ENCODE measurements around the gene L3MBTL1. TPM values are rescaled to one million over a fixed set of nuclear protein-coding genes. Genes with fewer than 3 reads are reported as not detected.

Gene L3MBTL1
- polyA plus RNA-seq, 1 donor = 9.9 TPM

GRCh38 chr20:43506238-43506637, 1.3 kb upstream of the L3MBTL1 start:
- no peak for DNase-seq

DNA sequence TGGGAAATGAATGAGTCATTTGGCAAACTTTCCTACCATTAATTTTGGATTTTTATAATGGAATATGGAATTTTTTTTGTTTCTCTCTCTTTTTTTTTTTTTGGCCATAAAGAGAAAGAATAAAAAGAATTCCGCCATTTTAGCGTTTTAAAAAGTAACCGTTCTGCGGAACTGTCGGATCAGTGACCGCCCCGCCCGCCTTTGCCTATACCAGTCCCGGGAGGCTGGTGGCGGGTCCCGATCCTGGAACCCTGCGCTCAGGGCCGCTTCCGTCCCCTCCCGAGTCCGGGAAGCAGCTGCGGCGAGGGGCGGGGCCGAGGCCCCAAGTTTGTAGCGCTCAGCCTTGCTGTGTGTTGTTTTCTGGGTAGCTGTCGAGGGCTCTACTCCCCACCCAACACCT, 609 bp downstream of the L3MBTL1 start:
- DNase-seq = no peak

DNA sequence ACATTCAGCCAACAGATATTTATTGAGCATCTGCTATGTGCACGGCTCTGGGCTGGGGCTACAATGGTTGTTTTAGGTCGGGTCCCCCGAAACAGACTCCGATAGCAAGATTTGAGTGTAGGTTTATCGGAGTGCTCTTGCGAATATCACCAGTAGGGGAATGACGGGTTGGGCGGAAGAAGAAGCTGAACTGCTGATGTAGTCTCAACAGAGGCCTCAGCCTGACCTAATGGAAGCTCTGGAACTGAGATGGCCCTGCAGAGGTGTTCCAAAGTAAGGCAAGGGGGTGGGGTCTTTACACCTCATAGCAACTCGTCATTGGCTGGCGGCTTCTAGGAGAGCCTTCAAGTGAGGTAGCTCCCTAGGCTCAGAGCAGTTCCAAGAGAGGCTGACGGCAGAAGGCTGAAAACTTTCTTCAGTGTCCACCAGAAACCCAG, 1.1 kb downstream of the L3MBTL1 start:
- no peak for DNase-seq

DNA sequence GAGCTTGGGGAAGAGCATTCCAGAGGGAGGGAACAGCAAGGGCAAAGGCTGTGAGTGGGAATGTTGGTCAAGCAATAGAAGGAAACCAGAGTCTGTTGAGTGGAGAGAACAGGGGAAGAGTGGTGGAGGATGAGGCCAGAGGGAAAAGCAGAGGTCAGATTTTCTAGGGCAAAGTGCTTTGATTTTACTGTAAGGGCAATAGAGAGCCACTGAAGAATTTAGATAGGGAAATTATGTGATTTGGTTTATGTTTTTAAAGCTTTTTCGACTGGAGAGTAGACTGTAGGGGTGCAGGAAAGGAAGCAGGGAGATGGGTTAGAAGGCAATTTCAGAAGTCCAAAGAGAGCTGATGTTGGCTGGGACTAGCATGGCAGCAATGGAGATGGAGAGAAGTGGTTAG, 4.4 kb downstream of the L3MBTL1 start:
- no peak for DNase-seq

DNA sequence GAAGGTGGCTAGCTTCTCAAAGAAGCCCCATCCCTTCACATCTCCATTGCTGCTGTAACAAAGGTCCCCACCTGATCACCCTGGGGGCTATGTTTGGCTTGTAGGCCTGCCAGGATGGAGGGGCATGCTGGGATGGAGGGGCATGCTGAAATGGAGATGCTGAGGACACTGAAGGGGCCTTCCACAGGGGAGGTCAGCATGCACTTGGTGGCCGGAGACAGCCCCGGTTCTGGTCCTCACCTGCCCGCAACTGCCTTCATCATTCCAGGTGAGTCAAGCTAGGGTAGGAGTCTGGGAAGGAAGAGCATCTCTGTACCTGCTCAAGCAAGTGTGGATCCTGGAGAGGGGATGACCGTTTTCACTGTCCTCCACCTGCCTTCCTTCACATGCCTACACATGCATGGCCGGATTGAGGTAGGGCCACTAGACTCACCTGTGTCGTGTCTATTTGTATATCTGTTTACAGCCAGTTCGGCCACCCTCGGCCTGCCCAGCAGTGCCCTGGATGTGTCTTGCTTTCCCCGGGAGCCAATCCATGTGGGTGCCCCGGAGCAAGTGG, 6.0 kb downstream of the L3MBTL1 start:
- DNase-seq = no peak

DNA sequence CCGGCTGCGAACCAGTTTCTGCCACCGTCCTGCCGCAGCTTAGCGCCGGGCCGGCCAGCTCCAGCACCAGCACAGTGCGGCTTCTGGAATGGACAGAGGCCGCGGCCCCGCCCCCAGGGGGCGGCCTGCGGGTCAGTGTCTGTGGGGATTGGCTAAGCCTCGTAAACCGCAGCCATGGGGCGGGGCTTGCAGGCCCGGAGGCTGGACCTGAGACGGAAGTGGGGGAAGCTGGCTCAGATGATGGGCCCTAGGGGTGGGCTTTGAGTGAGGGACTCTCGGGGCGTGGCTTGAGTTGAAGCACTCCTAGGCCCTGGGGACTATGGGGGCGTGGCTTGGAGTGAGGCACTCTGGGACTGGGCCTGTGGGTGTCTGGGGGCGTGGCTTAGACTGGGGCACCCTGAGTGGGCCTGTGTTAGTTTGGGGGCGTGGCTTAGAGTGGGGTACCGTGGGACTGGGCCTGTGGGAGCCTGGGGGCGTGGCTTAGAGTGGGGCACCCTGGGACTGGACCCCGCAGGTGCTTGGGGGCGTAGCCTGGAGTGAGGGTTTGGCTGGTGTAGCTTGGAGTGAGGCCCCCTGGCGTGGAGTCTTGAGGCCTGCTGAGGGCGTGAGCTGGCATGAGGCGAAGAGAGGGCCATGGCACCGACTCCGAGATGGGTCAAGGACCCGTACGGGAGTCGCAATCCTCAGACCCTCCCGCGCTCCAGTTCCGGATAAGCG, 6.6 kb downstream of the L3MBTL1 start:
- DNase-seq = peak; percentile 86

- no peak for DNase-seq
Measured at GRCh38 chr20:43514648-43514999, 7.1 kb downstream of the L3MBTL1 start.

- DNase-seq = no peak
Measured at GRCh38 chr20:43515628-43516027, 8.1 kb downstream of the L3MBTL1 start.

DNA sequence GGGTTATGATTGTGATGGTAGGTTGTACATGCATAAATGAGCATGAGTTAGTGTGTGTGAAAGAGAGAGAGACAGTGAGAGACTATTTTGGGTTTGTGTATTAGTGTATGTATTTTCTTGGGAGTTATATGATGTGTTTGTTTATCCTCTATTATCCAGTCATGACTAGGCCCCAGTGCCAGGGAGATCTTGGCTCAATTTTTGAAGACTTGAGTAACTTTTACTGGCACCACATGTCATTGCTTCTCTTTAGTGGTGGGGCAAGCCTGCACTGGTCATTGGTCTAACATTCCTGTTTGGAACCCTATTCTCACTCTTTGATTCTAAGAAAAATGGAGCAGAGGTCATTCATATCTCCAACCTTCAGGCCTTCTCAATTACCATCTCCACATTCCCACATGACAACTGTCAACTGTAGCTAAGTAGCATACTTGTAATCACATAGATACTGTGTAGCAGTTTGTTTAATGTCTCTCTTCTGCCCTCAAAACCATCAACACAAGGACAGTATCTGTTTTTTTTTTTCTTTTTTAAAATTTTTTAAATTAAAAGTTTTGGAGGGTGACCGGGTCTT, 8.8 kb downstream of the L3MBTL1 start:
- no peak for DNase-seq

DNA sequence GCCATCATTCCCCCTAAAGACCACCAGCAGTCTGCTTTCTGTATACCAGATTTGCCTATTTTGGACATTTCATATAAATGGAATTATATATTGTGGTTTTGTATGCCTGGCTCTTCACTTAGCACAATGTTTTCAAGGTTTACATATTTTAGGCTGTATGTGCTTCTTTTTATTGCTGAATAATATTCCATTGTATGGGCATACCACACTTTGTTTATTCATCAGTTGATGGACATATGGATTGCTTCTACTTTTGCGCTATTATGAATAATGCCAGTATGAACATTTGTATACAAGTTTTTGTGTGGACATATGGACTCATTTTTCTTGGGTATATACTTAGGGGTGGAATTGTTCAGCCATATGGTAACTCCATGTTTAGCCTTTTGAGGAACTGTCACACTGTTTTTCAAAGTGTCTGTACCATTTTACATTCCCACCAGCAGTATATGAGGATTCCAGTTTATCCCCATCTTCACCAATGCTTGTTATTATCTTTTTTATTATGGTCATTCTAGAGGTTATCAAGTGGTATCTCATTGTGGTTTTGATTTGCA, 12.7 kb downstream of the L3MBTL1 start:
- DNase-seq = no peak

DNA sequence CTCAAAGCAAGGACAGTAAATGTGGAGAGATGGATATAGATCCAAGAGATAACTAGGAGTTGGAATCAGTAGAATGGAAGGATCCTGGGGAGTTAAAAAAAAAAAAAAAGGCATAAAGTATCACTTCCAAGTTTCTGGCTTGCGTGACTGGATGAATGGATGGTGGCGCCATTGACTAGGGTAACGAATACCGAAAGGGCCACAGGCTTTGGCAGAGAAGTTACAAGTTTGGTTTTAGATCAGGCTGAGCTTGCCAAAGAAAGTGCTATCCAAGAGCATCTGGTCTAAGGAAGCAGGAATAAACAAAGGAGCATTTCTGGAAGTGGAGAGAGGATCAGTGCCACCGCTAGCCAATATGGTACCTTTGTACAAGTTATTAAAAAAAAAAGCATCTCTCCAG, 17.5 kb downstream of the L3MBTL1 start:
- DNase-seq = no peak

DNA sequence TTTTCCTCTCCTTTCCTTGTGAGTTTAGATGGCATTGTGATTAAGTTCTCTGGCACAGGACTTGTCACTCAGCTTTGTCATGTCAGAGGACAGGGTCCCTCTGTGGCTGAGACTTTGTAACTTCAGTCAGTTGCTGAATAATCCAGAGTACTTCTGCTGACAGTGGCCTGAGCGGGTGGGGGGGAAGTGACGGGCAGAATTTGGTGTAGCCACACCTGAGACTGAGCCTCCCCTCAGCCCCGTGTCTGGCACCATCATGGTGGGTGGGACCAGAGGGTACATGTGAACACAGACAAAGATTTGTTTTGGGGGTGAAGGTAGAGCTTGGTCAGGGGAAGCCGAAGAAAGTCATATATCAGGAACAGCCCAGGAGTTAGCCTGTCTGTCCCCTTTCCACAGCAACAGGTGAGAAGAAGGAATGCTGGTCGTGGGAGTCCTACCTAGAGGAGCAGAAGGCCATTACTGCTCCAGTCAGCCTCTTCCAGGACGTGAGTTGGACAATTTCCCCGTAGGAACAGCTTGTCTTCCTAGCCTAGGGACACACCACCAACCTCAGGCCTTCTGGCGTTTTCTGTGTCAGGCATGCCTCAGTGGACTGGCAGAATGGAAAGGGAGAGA, 20.9 kb downstream of the L3MBTL1 start:
- no peak for DNase-seq

- no peak for DNase-seq
Measured at GRCh38 chr20:43529051-43529450, 21.6 kb downstream of the L3MBTL1 start.

DNA sequence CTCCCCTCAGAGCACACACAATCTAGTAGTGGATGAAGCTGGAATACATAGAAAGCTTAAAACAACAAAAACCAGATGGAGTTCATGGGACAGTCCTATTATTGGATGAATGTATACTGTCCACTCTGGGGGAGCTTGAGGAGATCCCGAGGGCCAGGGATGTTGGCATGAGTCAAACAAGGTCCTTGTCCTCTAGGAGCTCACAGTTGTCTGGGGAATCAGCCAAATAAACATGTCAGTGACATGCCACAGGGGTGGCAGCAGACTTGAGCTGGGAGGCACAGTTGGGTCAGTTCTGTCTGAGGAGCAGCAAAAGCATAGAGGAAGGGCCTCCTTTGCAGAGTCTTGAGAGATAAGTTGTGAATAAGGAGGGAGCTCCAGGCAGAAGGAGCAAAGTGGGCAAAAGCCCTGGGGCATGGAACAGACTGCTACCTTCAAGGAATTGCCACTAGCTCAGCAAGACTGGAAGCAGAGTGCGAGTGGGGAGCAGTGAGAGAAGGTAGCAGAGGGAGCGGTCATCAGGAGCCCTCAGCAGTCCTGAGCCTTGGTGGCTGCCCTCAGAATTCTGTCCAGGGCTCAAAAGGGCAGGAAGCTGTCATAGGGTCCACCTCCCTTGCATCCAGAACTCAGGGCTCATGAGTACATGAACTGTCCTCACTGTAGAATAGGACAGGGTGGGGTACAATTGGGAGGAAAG, 22.1 kb downstream of the L3MBTL1 start:
- no peak for DNase-seq

DNA sequence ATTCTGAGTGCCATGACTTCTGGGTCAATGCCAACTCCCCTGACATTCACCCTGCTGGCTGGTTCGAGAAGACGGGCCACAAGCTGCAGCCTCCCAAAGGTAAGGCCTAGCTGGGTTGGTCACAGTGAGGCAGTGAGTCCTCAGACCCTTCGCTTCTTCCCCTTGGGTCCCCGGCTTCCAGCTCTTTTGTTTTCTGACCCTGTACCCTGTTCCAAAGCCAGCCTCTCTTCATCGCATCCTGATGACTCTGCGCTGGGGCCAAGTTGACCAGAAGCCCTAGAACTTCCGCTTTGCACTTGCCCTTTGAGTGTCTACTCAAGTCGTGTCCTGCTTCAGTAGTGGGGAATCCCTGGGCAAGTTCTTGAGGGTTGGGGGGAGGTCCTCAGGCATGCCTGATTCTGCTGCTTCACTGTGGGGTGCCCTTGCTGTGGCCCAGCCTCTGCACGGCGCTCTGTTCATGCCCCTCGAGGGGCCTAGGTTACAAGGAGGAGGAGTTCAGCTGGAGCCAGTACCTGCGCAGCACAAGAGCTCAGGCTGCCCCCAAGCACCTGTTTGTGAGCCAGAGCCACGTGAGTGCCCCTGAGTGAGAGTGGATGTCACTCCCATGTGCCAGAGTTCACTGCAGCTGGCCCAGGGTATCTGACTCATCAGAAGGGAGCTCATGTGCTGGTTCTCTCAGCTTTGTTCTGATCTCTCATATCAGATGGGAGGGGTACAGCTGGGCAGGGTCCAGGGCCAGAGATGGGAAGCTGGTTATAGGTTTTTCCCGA, 23.0 kb downstream of the L3MBTL1 start:
- no peak for DNase-seq

GRCh38 chr20:43531091-43531443, 23.6 kb downstream of the L3MBTL1 start:
- DNase-seq = no peak

DNA sequence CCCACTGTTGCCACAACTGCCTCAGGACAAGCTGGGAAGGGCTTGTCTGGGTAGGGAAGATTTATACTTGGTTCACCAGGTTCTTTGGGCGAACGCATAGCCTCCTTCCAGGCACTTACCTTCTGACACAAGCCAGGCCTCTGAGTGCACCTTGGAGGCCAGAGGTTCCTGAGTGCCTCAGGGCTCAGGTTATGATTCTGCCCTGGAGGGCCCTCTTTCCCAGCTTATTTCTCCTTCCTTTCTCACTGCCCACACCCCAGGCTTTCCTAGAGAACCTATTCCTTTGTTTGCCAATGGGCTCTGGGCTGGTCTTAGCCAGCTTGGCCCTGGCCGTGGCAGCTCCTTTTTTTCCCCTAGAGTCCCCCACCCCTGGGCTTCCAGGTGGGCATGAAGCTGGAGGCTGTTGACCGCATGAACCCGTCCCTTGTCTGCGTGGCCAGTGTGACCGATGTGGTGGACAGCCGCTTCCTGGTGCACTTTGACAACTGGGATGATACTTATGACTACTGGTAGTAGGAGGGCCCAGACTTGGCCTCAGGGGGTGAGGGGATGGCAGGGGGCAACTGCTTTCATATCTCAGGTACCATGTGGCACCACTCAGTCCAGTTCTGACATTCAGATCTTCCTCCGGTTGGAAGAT, 25.0 kb downstream of the L3MBTL1 start:
- no peak for DNase-seq

DNA sequence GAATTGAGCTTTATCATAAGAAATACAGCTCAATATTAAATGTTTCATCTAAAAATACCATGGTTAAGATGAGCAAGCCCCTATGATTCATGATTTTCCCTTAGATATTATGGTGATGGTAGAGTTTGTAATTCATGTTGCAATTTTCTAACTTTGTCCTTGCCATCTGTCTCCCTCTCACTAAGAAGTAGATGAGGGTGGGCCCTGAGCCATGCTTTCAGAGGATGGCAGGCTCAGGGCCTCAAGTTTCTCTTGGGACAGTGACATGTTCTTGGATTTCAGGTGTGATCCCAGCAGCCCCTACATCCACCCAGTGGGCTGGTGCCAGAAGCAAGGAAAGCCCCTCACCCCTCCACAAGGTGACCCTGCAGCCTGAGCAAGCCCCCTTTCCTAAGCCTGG, 25.6 kb downstream of the L3MBTL1 start:
- DNase-seq = no peak

DNA sequence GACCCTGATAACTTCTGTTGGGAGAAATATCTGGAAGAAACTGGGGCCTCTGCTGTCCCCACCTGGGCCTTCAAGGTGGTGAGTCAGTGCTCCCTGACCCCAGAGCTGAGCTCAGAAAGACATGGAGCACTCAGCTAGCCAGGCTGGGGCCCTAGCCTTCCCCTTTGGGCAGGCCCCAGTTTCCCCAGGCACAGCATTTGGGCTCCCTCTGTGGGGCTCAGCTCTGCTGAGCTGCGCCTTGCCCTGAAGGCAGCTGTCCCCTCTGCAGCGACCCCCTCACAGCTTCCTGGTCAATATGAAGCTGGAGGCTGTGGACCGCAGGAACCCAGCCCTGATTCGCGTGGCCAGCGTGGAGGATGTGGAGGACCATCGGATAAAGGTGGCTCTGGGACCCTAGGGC, 26.5 kb downstream of the L3MBTL1 start:
- DNase-seq = no peak

DNA sequence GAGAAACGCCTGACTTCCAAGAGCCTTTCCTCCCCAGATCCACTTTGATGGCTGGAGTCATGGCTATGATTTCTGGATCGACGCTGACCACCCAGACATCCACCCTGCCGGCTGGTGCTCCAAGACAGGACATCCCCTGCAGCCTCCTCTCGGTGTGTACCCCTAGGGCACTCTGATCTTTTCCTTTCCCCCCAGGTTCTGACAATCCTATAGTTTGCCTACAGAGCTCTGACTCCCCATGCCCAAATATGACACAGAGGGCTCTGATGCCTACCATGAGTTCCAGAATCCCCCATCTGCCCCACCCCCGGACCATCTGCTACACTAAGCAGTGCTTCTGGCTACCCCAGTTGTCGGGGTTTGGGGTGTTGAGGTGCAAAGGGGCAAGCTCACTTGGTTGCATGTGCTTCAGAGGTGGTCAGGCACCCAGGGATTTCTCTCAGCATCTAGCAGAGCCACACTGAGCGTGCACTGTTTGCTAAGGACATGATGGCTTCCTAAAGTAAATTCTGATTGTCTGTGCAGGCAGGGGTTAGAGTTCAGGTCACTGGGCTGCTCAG, 27.4 kb downstream of the L3MBTL1 start:
- DNase-seq = no peak

GRCh38 chr20:43535370-43536004, 28.0 kb downstream of the L3MBTL1 start:
- DNase-seq = no peak

Data from hindlimb muscle (tissue), 1 donor.